K562 (cell line): ENCODE results near the gene CTNNA3. TPM values are rescaled to one million over a fixed set of nuclear protein-coding genes. Genes with fewer than 3 reads are reported as not detected.

Experiments
- ATAC-seq: fragments of 200-7000 bp; cut with Tn5 transposase; 3 replicates; pipeline ENCODE4 v1.9.1; 2020; ENCODE audit warnings: moderate library complexity
- BruUV-seq: library from RNA; stranded (reverse); fragments of 400-500 nt; replicated peaks from 2 replicates; lab custom pipeline; 2021; lab: Mats Ljungman, UMichigan
- CTCF ChIA-PET: fragments of 300-600 bp; formaldehyde crosslinking; extraction: SDS; loops from one replicate; lab custom pipeline; 2021; ENCODE audit warnings: low intra/inter-chr PET ratio; lab: Yijun Ruan, JAX
- POLR2A ChIA-PET: fragments of 300-600, 350-650 bp; sonication (Branson Sonifier 250); formaldehyde crosslinking; extraction: SDS; loops from one replicate; lab custom pipeline; 2021; ENCODE audit warnings: antibody characterized with exemption, inconsistent platforms; lab: Yijun Ruan, JAX
- DNase-seq, 4 experiments: peaks; one replicate each; pipeline versions ENCODE4 v3.0.0 to v3.0.0-alpha.2; 2011 to 2018; ENCODE audit warnings: low spot score in 3 of 4, mixed read lengths in 3 of 4; ENCODE audit errors: extremely low read depth in 1 of 4
- FAIRE-seq: peaks from 2 replicates; lab custom pipeline; 2011; peaks lifted over from hg19 to GRCh38; lab: Jason Lieb, UNC
- H2AFZ ChIP-seq: 2 replicates; pipeline ENCODE4 v1.6.0; 2011; ENCODE audit warnings: low read depth, low read length, control low read depth, inconsistent platforms
- H3K27ac ChIP-seq: fragments of 200-600 bp; 3 replicates; pipeline ENCODE4 v1.8.0; 2011; ENCODE audit warnings: low read depth, mild to moderate bottlenecking, control low read depth, inconsistent platforms, low read length, moderate library complexity, mixed read lengths; ENCODE audit errors: extremely low read depth
- H3K27me3 ChIP-seq, 2 experiments: fragments of 300-600 bp in 1 of 2; 2 replicates in 1 of 2; 3 replicates in 1 of 2; pipeline versions ENCODE4 v1.6.0 to v1.8.0; 2011; ENCODE audit warnings: inconsistent platforms in 2 of 2, low read length in 2 of 2, mild to moderate bottlenecking in 1 of 2, mixed read lengths in 1 of 2, moderate library complexity in 1 of 2; ENCODE audit not compliant: control insufficient read depth in 2 of 2, insufficient read depth in 2 of 2
- H3K36me3 ChIP-seq: fragments of 300-600 bp; 3 replicates; pipeline ENCODE4 v1.8.0; 2011; ENCODE audit warnings: mild to moderate bottlenecking, low read length, inconsistent platforms; ENCODE audit not compliant: control insufficient read depth, insufficient read depth
- H3K4me1 ChIP-seq, 2 experiments: fragments of 200-600 bp in 1 of 2; replicated peaks in 1 of 2; 2 replicates in 1 of 2; 3 replicates in 1 of 2; pipeline versions ENCODE4 v1.5.1 to v1.8.0; 2011; ENCODE audit warnings: inconsistent platforms in 2 of 2, low read length in 2 of 2, mild to moderate bottlenecking in 1 of 2, mixed read lengths in 1 of 2, moderate library complexity in 1 of 2; ENCODE audit not compliant: control insufficient read depth in 2 of 2, insufficient read depth in 2 of 2
- H3K4me2 ChIP-seq: 2 replicates; pipeline ENCODE4 v1.6.1; 2011; ENCODE audit warnings: low read length, control low read depth, inconsistent platforms, mixed read lengths; ENCODE audit not compliant: insufficient read depth
- H3K4me3 ChIP-seq: fragments of 200-600 bp; sonication (generic), shearing (Covaris generic); 2 replicates; pipeline ENCODE4 v1.5.1; 2016; ENCODE audit warnings: control low read depth, inconsistent platforms
- H3K79me2 ChIP-seq: fragments of 200-600 bp; 3 replicates; pipeline ENCODE4 v1.8.0; 2011; ENCODE audit warnings: low read length, inconsistent platforms; ENCODE audit not compliant: control insufficient read depth, insufficient read depth
- H3K9ac ChIP-seq, 2 experiments: 2 replicates each; pipeline versions ENCODE4 v1.6.0 to v1.6.1; 2011; ENCODE audit warnings: low read depth in 2 of 2, low read length in 2 of 2, control low read depth in 1 of 2, inconsistent platforms in 1 of 2, mild to moderate bottlenecking in 1 of 2, mixed read lengths in 1 of 2; ENCODE audit not compliant: insufficient read depth in 1 of 2
- H3K9me1 ChIP-seq: one replicate; pipeline ENCODE4 v1.6.0; 2011; ENCODE audit warnings: inconsistent platforms, mild to moderate bottlenecking, low read length, moderate library complexity; ENCODE audit not compliant: control insufficient read depth, insufficient read depth
- H3K9me3 ChIP-seq: replicated peaks from 2 replicates; pipeline ENCODE4 v1.5.1; 2011; ENCODE audit warnings: low read depth, low read length, inconsistent platforms; ENCODE audit not compliant: control insufficient read depth, insufficient read depth
- H4K20me1 ChIP-seq: replicated peaks from 2 replicates; pipeline ENCODE4 v1.6.1; 2011; ENCODE audit warnings: low read length, inconsistent platforms, mixed read lengths; ENCODE audit not compliant: control insufficient read depth, insufficient read depth
- ARNT ChIP-seq, 2 experiments: fragments of 450-650 bp; IDR thresholded peaks; 2 replicates each; pipeline ENCODE4 v1.6.1; 2016; ENCODE audit warnings: mild to moderate bottlenecking in 1 of 2
- C11orf30 ChIP-seq: fragments of 450-650 bp; IDR thresholded peaks from 2 replicates; pipeline ENCODE4 v1.6.1; 2016; ENCODE audit warnings: low read depth, mild to moderate bottlenecking
- DPF2 ChIP-seq: fragments of 450-650 bp; IDR thresholded peaks from 2 replicates; pipeline ENCODE4 v1.6.1; 2016
- EP300 ChIP-seq: IDR thresholded peaks from 2 replicates; pipeline ENCODE4 v1.6.1; 2012; ENCODE audit warnings: low read length, improper control_type of control experiment
- FOXK2 ChIP-seq, 2 experiments: fragments of 450-650 bp; IDR thresholded peaks in 1 of 2; conservative IDR thresholded peaks in 1 of 2; 2 replicates each; pipeline ENCODE4 v1.6.1; 2016; ENCODE audit warnings: low read depth in 2 of 2, mild to moderate bottlenecking in 1 of 2
- HDAC1 ChIP-seq, 2 experiments: fragments of 450-650 bp; IDR thresholded peaks; 2 replicates each; pipeline ENCODE4 v1.6.1; 2016 to 2017; ENCODE audit warnings: inconsistent platforms in 1 of 2, mild to moderate bottlenecking in 1 of 2, moderate library complexity in 1 of 2
- MAFF ChIP-seq: IDR thresholded peaks from 2 replicates; pipeline ENCODE4 v1.6.1; 2012; ENCODE audit warnings: low read length, improper control_type of control experiment
- MAFG ChIP-seq: fragments of 450-650 bp; conservative IDR thresholded peaks from 2 replicates; pipeline ENCODE4 v1.6.1; 2016; ENCODE audit warnings: missing genetic modification characterization, missing compliant biosample characterization
- MAFK ChIP-seq: IDR thresholded peaks from 2 replicates; pipeline ENCODE4 v1.6.1; 2011; ENCODE audit warnings: low read length, improper control_type of control experiment
- MTA2 ChIP-seq: fragments of 450-650 bp; IDR thresholded peaks from 2 replicates; pipeline ENCODE4 v1.6.1; 2016; ENCODE audit warnings: low read depth
- POU5F1 ChIP-seq: fragments of 150-350 bp; IDR thresholded peaks from 2 replicates; pipeline ENCODE4 v1.6.1; 2014; ENCODE audit warnings: borderline replicate concordance, low read length, low read depth, mild to moderate bottlenecking; ENCODE audit not compliant: partially characterized antibody
- PRMT5 ChIP-seq: sonication (generic); formaldehyde crosslinking; IDR thresholded peaks from 2 replicates; pipeline ENCODE4 v1.5.0; 2020; ENCODE audit warnings: missing genetic modification reagents
- ZNF316 ChIP-seq: fragments of 450-650 bp; IDR thresholded peaks from 2 replicates; pipeline ENCODE4 v1.6.1; 2016
- whole genome bisulfite sequencing: fragments of 100-300 bp; shearing (Covaris generic); methylation state at CpG from one replicate; pipeline ENCODE4 v1.1.6; 2016; ENCODE audit warnings: low coverage, mixed read lengths; ENCODE audit not compliant: insufficient coverage; ENCODE audit errors: missing lambda C conversion rate; 5-methylcytosine and 5-hydroxymethylcytosine counted together
- in situ Hi-C: fragments of 300-500 bp; cut with MboI; formaldehyde crosslinking; loops from 4 replicates; pipeline ENCODE4 v1.15.0; 2018; ENCODE audit warnings: inconsistent platforms, mixed read lengths
- intact Hi-C: fragments of 100-400 bp; cut with micrococcal nuclease; formaldehyde crosslinking; loops from 2 replicates; pipeline ENCODE4 v1.14.2; 2022
- polyA plus RNA-seq, 8 experiments: library from polyadenylated mRNA; depleted of rRNA in 4 of 8; stranded (reverse) in 5 of 8; unstranded in 3 of 8; fragments of >200 nt; fragmentation: Nextera tagmentation in 2 of 8; fragmentation: Illumina TruSeq in 1 of 8; extraction: Ambion mirVana in 2 of 8; extraction: Trizol in 1 of 8; gene quantifications; 2 replicates each; pipeline versions ENCODE4 v1.2.1 to v1.2.3, GENCODE V29; 2011 to 2014; ENCODE audit warnings: inconsistent platforms in 1 of 8, missing spikeins in 1 of 8
- total RNA-seq, 7 experiments: library from RNA; depleted of rRNA in 6 of 7; stranded (reverse); fragments of >200 nt in 6 of 7; fragmentation: Illumina TruSeq in 2 of 7; extraction: Trizol in 2 of 7; gene quantifications; 2 replicates each; pipeline versions ENCODE4 v1.2.1 to v1.2.3, GENCODE V29; 2011 to 2021; ENCODE audit warnings: low replicate concordance in 1 of 7

Gene CTNNA3
- total and polyA plus RNA-seq, 9 of the 15 experiments (the other 6 are each of a cell fraction or from before 2014, with no cell fraction given): 0.04 TPM; not detected in 8

- no peaks in the 10 kb centered on the region for H4K20me1 ChIP-seq
- ATAC-seq (no peak), FAIRE-seq (no peak), DNase-seq (no peak)
- ChIA-PET CTCF (no interaction called here), POLR2A (no interaction called here)
- H3K4me2 ChIP-seq: no peak overlapping the region
- no peaks in the 10 kb centered on the region for H3K9me1 ChIP-seq
- no peak overlapping the region for H3K4me3 ChIP-seq
- no peaks in the 10 kb centered on the region for H3K36me3 ChIP-seq
- TF ChIP-seq POU5F1 (no peak), DPF2 (no peak), C11orf30 (no peak), FOXK2 (conservative IDR thresholded peaks at IDR 0.05 in 1 of 2, IDR thresholded peaks at IDR 0.05 in 1 of 2; ENCODE audit: low read depth in 2 of 2) (no peak), HDAC1 (IDR thresholded peaks at IDR 0.05) (no peak), MTA2 (no peak), ARNT (IDR thresholded peaks at IDR 0.05) (no peak)
- no TSS peak for BruUV-seq
- no peak overlapping the region for H3K9ac ChIP-seq
- in situ Hi-C loops (no loop called here), intact Hi-C loops (no loop called here)
- H3K27me3 ChIP-seq: no peaks in the 10 kb centered on the region
- no peaks in the 10 kb centered on the region; the same call in 1 of the 2 replicates for H3K9me3 ChIP-seq
- H3K4me1 ChIP-seq: no peaks in the 10 kb centered on the region
- no peaks in the 10 kb centered on the region for H3K79me2 ChIP-seq
- H2AFZ ChIP-seq: no peak overlapping the region
- no peak overlapping the region for H3K27ac ChIP-seq
- WGBS: 0% methylated on average over 2 of the region's 2 CpGs
These were observed 1327.8 kb downstream of the CTNNA3 start for GRCh38 chr10:66368146-66368545.

- 1% methylated on average over 3 of the region's 3 CpGs for WGBS
- ChIA-PET POLR2A (no interaction called here), CTCF (no interaction called here)
- DNase-seq: no peak
- Histone ChIP-seq H3K9me1 (no peaks in the 10 kb centered on the region), H3K4me3 (no peak overlapping the region), H3K79me2 (no peaks in the 10 kb centered on the region), H3K27me3 (no peaks in the 10 kb centered on the region), H3K9me3 (no peaks in the 10 kb centered on the region; the same call in 1 of the 2 replicates), H3K9ac (no peak overlapping the region), H4K20me1 (no peaks in the 10 kb centered on the region), H2AFZ (no peak overlapping the region), H3K4me2 (no peak overlapping the region), H3K4me1 (no peaks in the 10 kb centered on the region), H3K27ac (no peak overlapping the region), H3K36me3 (no peaks in the 10 kb centered on the region)
- no peak for ATAC-seq
- in situ Hi-C loops (no loop called here), intact Hi-C loops (no loop called here)
- FAIRE-seq: no peak
- BruUV-seq: no TSS peak
- TF ChIP-seq MAFF (peak; percentile 77), ZNF316 (peak; percentile 77), C11orf30 (peak; percentile 56; the same call in 1 of the 2 replicates), EP300 (no peak), PRMT5 (no peak), MAFK (peak; percentile 78), MAFG (peak; percentile 80)
These were observed 1329.8 kb downstream of the CTNNA3 start for GRCh38 chr10:66366163-66366562.
